ENCODE results near the gene TXNDC5.

- TF ChIP-seq POLR2A (IDR thresholded peaks at IDR 0.05) (no peak), CTCF (IDR thresholded peaks at IDR 0.05) (no peak)
Observed at GRCh38 chr6:7887278-7887991, 23.2 kb downstream of the TXNDC5 start.
